GM18502 (cell line): Measurements from ENCODE around the gene SLAMF1.
"Not testable (repeated sequence)": the region's sequence is repeated elsewhere in the genome, so short reads cannot be mapped to it uniquely, and the experiment has no call there.

ENCODE experiments used
- ATAC-seq: cut with Tn5 transposase; IDR thresholded peaks from one replicate; pipeline ENCODE4 v1.9.1; 2021; ENCODE audit warnings: mild to moderate bottlenecking; ENCODE audit not compliant: unreplicated experiment, poor library complexity

The SLAMF1 gene

DNA sequence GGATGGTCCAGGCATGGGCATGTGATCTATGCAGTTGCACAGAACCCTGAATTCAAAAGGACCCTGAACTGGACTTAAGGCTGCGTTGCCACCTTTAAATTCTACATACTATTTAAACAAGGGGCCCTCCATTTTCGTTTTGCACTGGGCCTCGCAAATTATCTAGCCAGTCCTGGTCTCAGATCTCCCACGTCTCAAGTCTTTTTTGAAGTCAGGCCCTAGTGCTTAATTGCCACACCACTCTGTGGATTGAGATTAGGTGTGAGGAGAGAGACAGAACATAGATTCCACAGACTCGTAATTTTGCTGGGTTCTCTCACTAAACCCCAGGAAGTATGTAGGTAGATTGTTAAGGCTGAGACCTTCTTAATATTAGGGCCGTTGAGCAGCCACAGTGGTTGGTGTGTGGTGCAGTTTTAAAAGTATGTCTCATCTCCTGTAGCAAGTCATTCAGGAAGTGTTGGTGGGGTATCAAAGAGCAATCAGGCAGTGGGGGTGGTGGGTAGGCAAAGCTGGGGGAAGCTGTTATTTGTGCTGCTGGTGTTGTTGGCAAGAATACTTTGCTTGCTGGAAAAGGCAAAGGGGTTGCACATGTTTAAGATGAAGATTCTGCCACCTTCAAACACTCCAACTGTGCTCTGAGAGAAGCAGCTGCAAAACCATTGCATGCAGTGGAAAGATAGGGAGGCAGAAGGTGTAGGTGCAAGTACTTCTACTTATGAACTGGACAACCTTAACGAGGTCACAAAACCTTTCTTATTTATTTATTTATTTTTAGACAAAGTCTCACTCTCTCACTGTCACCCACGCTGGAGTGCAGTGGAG lies 78.8 kb downstream of the SLAMF1 start:
- ATAC-seq: peak; percentile 60

GRCh38 chr1:160567341-160567740 lies 79.5 kb downstream of the SLAMF1 start:
- no peak for ATAC-seq

DNA sequence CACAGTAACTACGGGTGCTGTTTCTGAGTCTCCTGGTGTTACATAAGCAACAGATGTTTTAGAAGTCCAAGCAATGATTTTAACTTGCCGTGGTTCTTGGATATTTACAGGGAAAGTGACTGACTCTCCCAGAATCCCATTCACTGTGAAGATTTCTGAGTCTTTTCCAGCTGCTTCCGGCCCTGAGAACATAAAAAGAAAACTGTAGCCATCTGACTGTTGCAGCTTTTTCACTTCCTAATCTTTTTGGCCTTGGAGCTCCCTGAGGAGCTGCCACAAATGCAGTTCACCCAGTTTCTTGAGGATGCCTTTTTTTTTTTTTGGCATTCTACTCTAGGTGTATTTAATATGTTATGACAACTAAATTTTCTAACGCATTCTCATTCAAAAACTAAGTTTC lies 81.3 kb downstream of the SLAMF1 start:
- no peak for ATAC-seq

- ATAC-seq: not testable (repeated sequence)
Measured at GRCh38 chr1:160563230-160563629, 83.6 kb downstream of the SLAMF1 start.

DNA sequence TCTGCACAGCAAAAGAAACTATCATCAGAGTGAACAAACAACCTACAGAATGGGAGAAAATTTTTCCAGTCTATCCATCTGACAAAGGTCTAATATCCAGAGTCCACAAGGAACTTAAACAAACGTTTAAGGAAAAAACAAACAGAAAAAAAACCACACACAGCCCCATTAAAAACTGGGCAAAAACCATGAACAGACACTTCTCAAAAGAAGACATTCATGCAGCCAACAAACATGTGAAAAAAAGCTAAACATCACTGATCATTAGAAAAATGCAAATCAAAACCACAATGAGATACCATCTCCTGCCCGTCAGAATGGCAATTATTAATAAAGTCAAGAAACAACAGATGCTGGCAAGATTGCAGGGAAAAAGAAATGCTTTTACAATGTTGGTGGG lies 84.1 kb downstream of the SLAMF1 start:
- not testable (repeated sequence) for ATAC-seq

GRCh38 chr1:160560806-160561205 lies 86.0 kb downstream of the SLAMF1 start:
- ATAC-seq: no peak

GRCh38 chr1:160560045-160560705 lies 86.7 kb downstream of the SLAMF1 start:
- ATAC-seq: no peak

- not testable (repeated sequence) for ATAC-seq
Measured at GRCh38 chr1:160559437-160559836, 87.4 kb downstream of the SLAMF1 start.

GRCh38 chr1:160558660-160559380 lies 88.0 kb downstream of the SLAMF1 start:
- no peak for ATAC-seq
